ENCODE results near the gene HIVEP1.

The HIVEP1 gene

GRCh38 chr6:12200015-12200564 lies 188.0 kb downstream of the HIVEP1 start:
- no peak for DNase-seq

- no peak for DNase-seq
Observed at GRCh38 chr6:12200761-12201160, 188.6 kb downstream of the HIVEP1 start.

GRCh38 chr6:12203001-12203400 lies 190.9 kb downstream of the HIVEP1 start:
- no peak for DNase-seq

GRCh38 chr6:12208190-12208589 lies 196.1 kb downstream of the HIVEP1 start:
- DNase-seq = no peak

- no peak for DNase-seq
Observed at GRCh38 chr6:12208673-12209072, 196.6 kb downstream of the HIVEP1 start.

Data from cortex of kidney (tissue), 1 donor.